GM12878 (cell line): ENCODE measurements around the gene BBC3. TPM values are rescaled to one million over a fixed set of nuclear protein-coding genes. Genes with fewer than 3 reads are reported as not detected.
A peak's percentile ranks its signal among the peaks of the same experiment; 100 is the strongest.

ENCODE experiments used
- CHD4 ChIP-seq: fragments of 200-600 bp; sonication (generic); IDR thresholded peaks from 2 replicates; pipeline ENCODE4 v1.6.1; 2016; ENCODE audit warnings: mild to moderate bottlenecking
- DPF2 ChIP-seq: fragments of 450-650 bp; IDR thresholded peaks from 2 replicates; pipeline ENCODE4 v1.6.1; 2017; ENCODE audit warnings: mild to moderate bottlenecking
- EP300 ChIP-seq, 2 experiments: fragments of 150-350 bp in 1 of 2; IDR thresholded peaks; 2 replicates each; pipeline ENCODE4 v1.6.1; 2011 to 2012; ENCODE audit warnings: low read depth in 2 of 2, low read length in 2 of 2, borderline replicate concordance in 1 of 2, improper control_type of control experiment in 1 of 2, inconsistent platforms in 1 of 2; ENCODE audit not compliant: control insufficient read depth in 1 of 2
- IKZF2 ChIP-seq, 2 experiments: fragments of 450-650 bp; IDR thresholded peaks; 2 replicates each; pipeline ENCODE4 v1.6.1; 2017; ENCODE audit warnings: mild to moderate bottlenecking in 2 of 2, moderate library complexity in 2 of 2
- MXI1 ChIP-seq: fragments of 150-350 bp; IDR thresholded peaks from 2 replicates; pipeline ENCODE4 v1.6.1; 2011; ENCODE audit warnings: low read depth, mild to moderate bottlenecking, inconsistent platforms, low read length, improper control_type of control experiment
- NBN ChIP-seq: fragments of 450-650 bp; IDR thresholded peaks from 2 replicates; pipeline ENCODE4 v1.6.1; 2016
- PAX8 ChIP-seq: fragments of 450-650 bp; IDR thresholded peaks from 2 replicates; pipeline ENCODE4 v1.6.1; 2017; ENCODE audit warnings: mild to moderate bottlenecking, moderate library complexity
- POLR2A ChIP-seq: IDR thresholded peaks from 2 replicates; pipeline ENCODE4 v1.6.1; 2011; ENCODE audit warnings: low read depth, mild to moderate bottlenecking, low read length
- POLR2AphosphoS2 ChIP-seq: IDR thresholded peaks from 2 replicates; pipeline ENCODE4 v1.6.1; 2011; ENCODE audit warnings: low read depth, mild to moderate bottlenecking, low read length, improper control_type of control experiment, moderate library complexity
- RFX5 ChIP-seq: IDR thresholded peaks from 2 replicates; pipeline ENCODE4 v1.6.1; 2011; ENCODE audit warnings: low read depth, low read length, improper control_type of control experiment
- STAT3 ChIP-seq: IDR thresholded peaks from 2 replicates; pipeline ENCODE4 v1.6.1; 2011; ENCODE audit warnings: low read depth, low read length, improper control_type of control experiment
- SUPT20H ChIP-seq: IDR thresholded peaks from 2 replicates; pipeline ENCODE4 v1.6.1; 2011; ENCODE audit warnings: low read depth, mild to moderate bottlenecking, low read length, moderate library complexity, borderline replicate concordance; ENCODE audit not compliant: control insufficient read depth
- SUZ12 ChIP-seq: fragments of 200-600 bp; sonication (generic); IDR thresholded peaks from one replicate; pipeline ENCODE4 v1.6.1; 2018; ENCODE audit warnings: antibody characterized with exemption, mild to moderate bottlenecking; ENCODE audit not compliant: unreplicated experiment
- WRNIP1 ChIP-seq: IDR thresholded peaks from 2 replicates; pipeline ENCODE4 v1.6.1; 2011; ENCODE audit warnings: low read depth, low read length, improper control_type of control experiment, borderline replicate concordance
- ZNF622 ChIP-seq: fragments of 450-650 bp; IDR thresholded peaks from 2 replicates; pipeline ENCODE4 v1.6.1; 2017; ENCODE audit warnings: mild to moderate bottlenecking, inconsistent platforms
- ZZZ3 ChIP-seq: IDR thresholded peaks from 2 replicates; pipeline ENCODE4 v1.6.1; 2011; ENCODE audit warnings: low read depth; ENCODE audit not compliant: control insufficient read depth, insufficient read length
- polyA plus RNA-seq, 11 experiments: library from polyadenylated mRNA; depleted of rRNA in 4 of 11; unstranded in 6 of 11; stranded (reverse) in 5 of 11; fragments of >200 nt; fragmentation: Nextera tagmentation in 4 of 11; fragmentation: Illumina TruSeq in 1 of 11; extraction: Ambion mirVana in 4 of 11; extraction: Trizol in 1 of 11; gene quantifications; 1 replicate in 1 of 11; 2 replicates in 10 of 11; pipeline versions ENCODE4 v1.2.1 to v1.2.3, GENCODE V29; 2011 to 2016; ENCODE audit warnings: inconsistent platforms in 2 of 11, missing spikeins in 2 of 11, low read depth in 1 of 11
- total RNA-seq, 4 experiments: library from RNA; depleted of rRNA in 3 of 4; stranded (reverse); fragments of >200 nt in 3 of 4; fragmentation: Illumina TruSeq in 1 of 4; extraction: Trizol in 1 of 4; gene quantifications; 2 replicates each; pipeline versions ENCODE4 v1.2.1 to v1.2.3, GENCODE V29; 2013 to 2021
- TF ChIP-seq, protein P1 (sequence below): fragments of 450-650 bp; IDR thresholded peaks from 2 replicates; pipeline ENCODE4 v1.6.1; 2017; ENCODE audit warnings: antibody characterized with exemption, mild to moderate bottlenecking, moderate library complexity
- TF ChIP-seq, protein P2 (sequence below): IDR thresholded peaks from 2 replicates; pipeline ENCODE4 v1.6.1; 2012; ENCODE audit warnings: low read depth, low read length, improper control_type of control experiment
- TF ChIP-seq, protein P3 (sequence below): IDR thresholded peaks from 2 replicates; pipeline ENCODE4 v1.6.1; 2011; ENCODE audit warnings: low read depth, mild to moderate bottlenecking, low read length, moderate library complexity, borderline replicate concordance; ENCODE audit errors: extremely low read depth
- TF ChIP-seq, protein P4 (sequence below): IDR thresholded peaks from 2 replicates; pipeline ENCODE4 v1.6.1; 2012; ENCODE audit warnings: low read depth, low read length, improper control_type of control experiment
- TF ChIP-seq, protein P5 (sequence below): fragments of 450-650 bp; IDR thresholded peaks from 2 replicates; pipeline ENCODE4 v1.6.1; 2017; ENCODE audit warnings: borderline replicate concordance
- TF ChIP-seq, protein P6 (sequence below): fragments of 450-650 bp; IDR thresholded peaks from 2 replicates; pipeline ENCODE4 v1.6.1; 2016; ENCODE audit warnings: mild to moderate bottlenecking

BBC3 gene
- total and polyA plus RNA-seq, 10 of the 15 experiments (the other 5 are each of a cell fraction or from before 2014, with no cell fraction given): 0.10 to 17.9 (median 7.5) TPM

DNA sequence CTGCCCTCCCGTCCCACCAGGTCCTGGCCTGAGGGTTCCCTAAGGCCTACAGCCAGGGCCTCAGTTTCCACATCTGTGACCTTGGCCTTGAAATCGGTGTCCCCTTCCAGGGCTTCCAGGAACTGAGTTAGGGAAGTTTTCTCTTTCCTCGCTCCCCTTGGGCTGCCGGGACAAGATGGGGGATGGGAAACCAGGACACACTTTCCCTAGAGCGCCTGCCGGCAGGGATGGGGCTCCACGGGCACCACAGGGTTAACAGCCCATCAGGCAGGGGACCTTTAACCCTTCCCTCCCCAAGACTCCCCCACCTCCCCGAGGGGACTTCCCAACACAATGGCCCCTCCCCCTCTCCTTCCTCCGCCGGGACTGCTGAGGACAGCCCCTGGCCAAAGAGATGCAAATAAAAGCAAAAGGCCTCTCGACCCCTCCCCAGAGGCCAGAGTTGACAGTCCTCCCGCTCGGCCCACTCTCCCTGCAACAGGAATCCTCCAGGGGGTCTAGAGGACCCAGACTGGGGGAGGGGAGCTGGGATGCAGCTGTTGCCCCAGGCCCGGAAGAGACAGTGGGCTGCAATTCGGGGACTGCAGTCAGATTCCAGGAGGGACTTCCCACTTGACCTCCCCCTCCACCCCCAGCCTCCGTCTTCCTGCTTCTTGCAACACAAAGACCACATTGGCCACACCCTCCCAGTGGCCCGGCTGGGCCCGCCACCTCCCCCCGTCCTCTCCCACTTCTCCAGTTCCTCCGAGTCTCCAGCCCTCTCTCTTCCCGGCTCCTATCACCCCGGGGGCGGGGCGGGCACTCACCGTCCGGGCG, 3.4 kb downstream of the BBC3 start (continued):
- TF ChIP-seq, protein P1, sequence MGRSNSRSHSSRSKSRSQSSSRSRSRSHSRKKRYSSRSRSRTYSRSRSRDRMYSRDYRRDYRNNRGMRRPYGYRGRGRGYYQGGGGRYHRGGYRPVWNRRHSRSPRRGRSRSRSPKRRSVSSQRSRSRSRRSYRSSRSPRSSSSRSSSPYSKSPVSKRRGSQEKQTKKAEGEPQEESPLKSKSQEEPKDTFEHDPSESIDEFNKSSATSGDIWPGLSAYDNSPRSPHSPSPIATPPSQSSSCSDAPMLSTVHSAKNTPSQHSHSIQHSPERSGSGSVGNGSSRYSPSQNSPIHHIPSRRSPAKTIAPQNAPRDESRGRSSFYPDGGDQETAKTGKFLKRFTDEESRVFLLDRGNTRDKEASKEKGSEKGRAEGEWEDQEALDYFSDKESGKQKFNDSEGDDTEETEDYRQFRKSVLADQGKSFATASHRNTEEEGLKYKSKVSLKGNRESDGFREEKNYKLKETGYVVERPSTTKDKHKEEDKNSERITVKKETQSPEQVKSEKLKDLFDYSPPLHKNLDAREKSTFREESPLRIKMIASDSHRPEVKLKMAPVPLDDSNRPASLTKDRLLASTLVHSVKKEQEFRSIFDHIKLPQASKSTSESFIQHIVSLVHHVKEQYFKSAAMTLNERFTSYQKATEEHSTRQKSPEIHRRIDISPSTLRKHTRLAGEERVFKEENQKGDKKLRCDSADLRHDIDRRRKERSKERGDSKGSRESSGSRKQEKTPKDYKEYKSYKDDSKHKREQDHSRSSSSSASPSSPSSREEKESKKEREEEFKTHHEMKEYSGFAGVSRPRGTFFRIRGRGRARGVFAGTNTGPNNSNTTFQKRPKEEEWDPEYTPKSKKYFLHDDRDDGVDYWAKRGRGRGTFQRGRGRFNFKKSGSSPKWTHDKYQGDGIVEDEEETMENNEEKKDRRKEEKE: no peak
- TF ChIP-seq EP300 (IDR thresholded peaks at IDR 0.05; ENCODE audit: borderline replicate concordance in 1 of 2, control insufficient read depth in 1 of 2, low read depth in 2 of 2, low read length in 2 of 2) (peak; percentile 28 to 42; a peak in 1 of 4 replicates), DPF2 (peak; percentile 51; the same call in 1 of the 2 replicates), POLR2AphosphoS2 (no peak; the same call in 1 of the 2 replicates), SUZ12 (no peak), RFX5 (no peak), STAT3 (no peak), MXI1 (0 out of 2 replicates have a peak, but pooled peaks have one; percentile 44), WRNIP1 (0 out of 2 replicates have a peak, but pooled peaks have one; percentile 57), NBN (peak; percentile 65), CHD4 (no peak), POLR2A (peak; percentile 57), ZZZ3 (no peak), PAX8 (no peak), SUPT20H (no peak), IKZF2 (IDR thresholded peaks at IDR 0.05) (peak; percentile 87 to 89), ZNF622 (no peak)
- TF ChIP-seq, protein P2, sequence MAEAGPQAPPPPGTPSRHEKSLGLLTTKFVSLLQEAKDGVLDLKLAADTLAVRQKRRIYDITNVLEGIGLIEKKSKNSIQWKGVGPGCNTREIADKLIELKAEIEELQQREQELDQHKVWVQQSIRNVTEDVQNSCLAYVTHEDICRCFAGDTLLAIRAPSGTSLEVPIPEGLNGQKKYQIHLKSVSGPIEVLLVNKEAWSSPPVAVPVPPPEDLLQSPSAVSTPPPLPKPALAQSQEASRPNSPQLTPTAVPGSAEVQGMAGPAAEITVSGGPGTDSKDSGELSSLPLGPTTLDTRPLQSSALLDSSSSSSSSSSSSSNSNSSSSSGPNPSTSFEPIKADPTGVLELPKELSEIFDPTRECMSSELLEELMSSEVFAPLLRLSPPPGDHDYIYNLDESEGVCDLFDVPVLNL: no peak
- TF ChIP-seq, protein P3, sequence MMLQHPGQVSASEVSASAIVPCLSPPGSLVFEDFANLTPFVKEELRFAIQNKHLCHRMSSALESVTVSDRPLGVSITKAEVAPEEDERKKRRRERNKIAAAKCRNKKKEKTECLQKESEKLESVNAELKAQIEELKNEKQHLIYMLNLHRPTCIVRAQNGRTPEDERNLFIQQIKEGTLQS: no peak
- TF ChIP-seq, protein P4, sequence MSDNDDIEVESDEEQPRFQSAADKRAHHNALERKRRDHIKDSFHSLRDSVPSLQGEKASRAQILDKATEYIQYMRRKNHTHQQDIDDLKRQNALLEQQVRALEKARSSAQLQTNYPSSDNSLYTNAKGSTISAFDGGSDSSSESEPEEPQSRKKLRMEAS: no peak
- TF ChIP-seq, protein P5, sequence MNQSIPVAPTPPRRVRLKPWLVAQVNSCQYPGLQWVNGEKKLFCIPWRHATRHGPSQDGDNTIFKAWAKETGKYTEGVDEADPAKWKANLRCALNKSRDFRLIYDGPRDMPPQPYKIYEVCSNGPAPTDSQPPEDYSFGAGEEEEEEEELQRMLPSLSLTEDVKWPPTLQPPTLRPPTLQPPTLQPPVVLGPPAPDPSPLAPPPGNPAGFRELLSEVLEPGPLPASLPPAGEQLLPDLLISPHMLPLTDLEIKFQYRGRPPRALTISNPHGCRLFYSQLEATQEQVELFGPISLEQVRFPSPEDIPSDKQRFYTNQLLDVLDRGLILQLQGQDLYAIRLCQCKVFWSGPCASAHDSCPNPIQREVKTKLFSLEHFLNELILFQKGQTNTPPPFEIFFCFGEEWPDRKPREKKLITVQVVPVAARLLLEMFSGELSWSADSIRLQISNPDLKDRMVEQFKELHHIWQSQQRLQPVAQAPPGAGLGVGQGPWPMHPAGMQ: no peak
- TF ChIP-seq, protein P6, sequence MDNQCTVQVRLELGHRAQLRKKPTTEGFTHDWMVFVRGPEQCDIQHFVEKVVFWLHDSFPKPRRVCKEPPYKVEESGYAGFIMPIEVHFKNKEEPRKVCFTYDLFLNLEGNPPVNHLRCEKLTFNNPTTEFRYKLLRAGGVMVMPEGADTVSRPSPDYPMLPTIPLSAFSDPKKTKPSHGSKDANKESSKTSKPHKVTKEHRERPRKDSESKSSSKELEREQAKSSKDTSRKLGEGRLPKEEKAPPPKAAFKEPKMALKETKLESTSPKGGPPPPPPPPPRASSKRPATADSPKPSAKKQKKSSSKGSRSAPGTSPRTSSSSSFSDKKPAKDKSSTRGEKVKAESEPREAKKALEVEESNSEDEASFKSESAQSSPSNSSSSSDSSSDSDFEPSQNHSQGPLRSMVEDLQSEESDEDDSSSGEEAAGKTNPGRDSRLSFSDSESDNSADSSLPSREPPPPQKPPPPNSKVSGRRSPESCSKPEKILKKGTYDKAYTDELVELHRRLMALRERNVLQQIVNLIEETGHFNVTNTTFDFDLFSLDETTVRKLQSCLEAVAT: peak; percentile 60; the same call in 1 of the 2 replicates
